ENCODE data around the gene HAL.
"Not testable (repeated sequence)": the region's sequence is repeated elsewhere in the genome, so short reads cannot be mapped to it uniquely, and the experiment has no call there.

Gene HAL

DNA sequence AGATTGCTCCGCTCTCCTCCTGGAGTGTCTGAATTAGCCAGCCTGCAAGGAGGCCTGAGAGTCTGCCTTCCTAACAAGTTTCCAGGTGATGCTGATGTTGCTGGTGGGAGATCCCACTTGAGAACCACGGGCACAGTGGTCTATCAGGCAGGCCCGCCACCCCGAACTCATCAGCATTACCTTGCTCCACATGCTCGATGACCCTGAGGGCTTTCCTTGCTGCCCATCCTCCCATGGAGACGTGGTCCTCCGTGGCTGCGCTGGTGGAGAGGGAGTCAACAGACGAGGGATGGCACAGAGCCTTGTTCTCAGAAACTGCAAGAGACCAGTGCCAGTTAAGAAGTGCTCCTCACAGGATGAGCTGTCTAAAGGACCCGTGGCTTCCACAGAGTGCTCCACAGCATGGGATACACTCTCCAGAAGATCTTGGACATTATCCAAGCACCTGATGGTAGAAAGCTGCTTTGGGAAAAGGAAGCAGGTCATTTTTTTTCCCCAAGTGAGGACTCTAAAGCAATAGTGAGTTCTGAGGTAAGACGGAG lies 18.3 kb downstream of the HAL start:
- no peak for DNase-seq (ENCODE audit: low read depth)

GRCh38 chr12:95976416-95976832 lies 19.7 kb downstream of the HAL start:
- no peak for DNase-seq (ENCODE audit: low read depth)

- DNase-seq (ENCODE audit: low read depth): no peak
These were observed 20.7 kb downstream of the HAL start for GRCh38 chr12:95975491-95975890.

- no peak for DNase-seq (ENCODE audit: low read depth)
These were observed 21.8 kb downstream of the HAL start for GRCh38 chr12:95974358-95974757.

DNA sequence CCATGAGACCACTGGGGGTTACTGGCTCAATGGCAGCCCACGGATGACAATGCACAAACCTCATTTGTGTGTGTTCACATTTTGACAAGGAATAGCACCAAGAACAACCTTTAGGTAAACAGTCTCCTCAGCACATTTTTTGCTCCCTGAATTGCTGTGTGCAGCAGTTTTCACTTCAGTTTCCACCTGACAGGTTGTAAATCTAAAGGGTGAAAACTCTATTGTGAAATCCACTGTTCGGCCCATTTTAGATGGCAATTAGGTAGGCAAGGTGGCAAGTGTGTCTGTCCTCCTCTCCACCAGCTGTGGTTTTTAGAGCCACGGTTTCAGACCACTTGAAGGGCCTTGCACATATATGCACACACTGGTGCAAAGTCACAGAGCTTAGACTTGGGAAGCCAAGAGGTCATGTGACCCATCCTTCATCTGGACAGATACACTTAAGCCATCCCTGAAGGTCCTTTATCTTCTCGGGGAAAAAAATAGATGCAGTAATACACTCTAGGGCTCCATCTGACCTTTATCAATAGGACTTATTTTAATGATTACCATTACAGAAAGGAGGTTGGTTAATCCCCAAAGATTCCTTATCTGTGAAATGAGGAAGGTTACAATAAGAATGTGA lies 23.2 kb downstream of the HAL start:
- no peak for DNase-seq (ENCODE audit: low read depth)

GRCh38 chr12:95970905-95971304 lies 25.2 kb downstream of the HAL start:
- no peak for DNase-seq (ENCODE audit: low read depth)

GRCh38 chr12:95969116-95969515 lies 27.0 kb downstream of the HAL start:
- not testable (repeated sequence) for DNase-seq (ENCODE audit: low read depth)

- DNase-seq (ENCODE audit: low read depth): no peak
These were observed 28.8 kb downstream of the HAL start for GRCh38 chr12:95967301-95967700.

- no peak for DNase-seq (ENCODE audit: low read depth)
These were observed 29.8 kb downstream of the HAL start for GRCh38 chr12:95966287-95966870.

DNA sequence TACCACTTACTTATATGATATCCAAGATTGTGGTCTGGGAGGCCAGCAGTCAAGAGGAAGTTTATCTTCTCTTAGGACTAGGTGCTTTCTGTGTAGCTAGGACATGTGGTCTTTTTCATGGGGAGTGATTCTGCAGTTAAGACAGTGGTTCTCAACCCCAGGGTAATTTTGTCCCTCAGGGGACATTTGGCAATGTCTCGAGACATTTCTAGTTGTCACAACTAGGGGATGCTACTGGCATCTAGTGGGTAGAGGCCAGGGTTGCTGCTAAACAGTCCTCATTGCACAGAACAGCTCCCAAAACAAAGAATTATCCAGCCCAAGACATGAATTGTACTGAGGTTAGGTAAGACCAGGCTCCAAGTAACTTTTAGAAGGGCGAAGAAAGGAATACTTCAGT lies 33.0 kb downstream of the HAL start:
- no peak for DNase-seq (ENCODE audit: low read depth)

GRCh38 chr12:95962222-95962621 lies 33.9 kb downstream of the HAL start:
- DNase-seq (ENCODE audit: low read depth): no peak

GRCh38 chr12:95960241-95960640 lies 35.9 kb downstream of the HAL start:
- no peak for DNase-seq (ENCODE audit: low read depth)

DNA sequence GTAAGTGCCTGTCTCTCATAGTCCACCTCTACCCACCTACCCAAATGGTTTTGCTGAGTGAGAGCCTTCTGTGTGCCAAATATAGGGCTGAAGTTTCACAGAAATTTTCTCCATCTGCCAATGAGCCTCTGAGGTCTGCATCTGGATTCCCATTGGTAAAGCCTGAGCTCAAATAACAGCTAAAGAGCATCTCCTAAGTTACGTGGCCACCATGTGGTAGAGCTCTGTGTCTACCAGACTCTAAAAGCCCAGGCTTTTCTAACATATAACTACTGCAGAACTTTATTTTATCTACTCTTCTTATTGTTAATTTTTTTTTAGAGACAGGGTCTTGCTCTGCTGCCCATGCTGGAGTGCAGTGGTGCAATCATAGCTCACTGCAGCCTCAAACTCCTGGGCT lies 37.0 kb downstream of the HAL start:
- no peak for DNase-seq (ENCODE audit: low read depth)

DNA sequence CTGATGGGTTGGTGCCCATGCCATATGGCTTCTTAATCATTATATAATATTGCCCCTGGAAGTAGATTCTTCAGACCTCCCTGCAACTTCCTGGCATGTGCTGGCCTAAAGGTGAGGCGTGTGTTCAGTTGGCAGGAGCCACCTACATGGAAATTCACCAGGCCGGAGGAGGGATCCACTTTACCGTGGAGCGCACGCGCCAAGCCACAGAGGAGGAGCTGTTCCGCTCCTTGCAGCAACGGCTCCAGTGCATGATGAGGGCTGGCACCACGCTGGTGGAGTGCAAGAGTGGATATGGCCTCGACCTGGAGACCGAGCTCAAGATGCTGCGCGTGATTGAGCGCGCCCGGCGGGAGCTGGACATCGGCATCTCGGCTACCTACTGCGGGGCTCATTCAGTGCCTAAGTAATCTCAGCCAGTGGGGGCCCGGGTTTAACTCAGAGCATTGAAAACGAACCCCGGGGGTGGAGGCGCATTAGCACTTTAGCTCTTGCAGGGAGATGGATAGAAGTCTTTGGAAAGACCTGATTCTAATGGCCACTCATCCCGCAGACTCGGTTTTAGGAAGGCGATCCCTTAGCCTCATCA lies 39.5 kb downstream of the HAL start:
- DNase-seq (ENCODE audit: low read depth): no peak

GRCh38 chr12:95955549-95956159 lies 40.5 kb downstream of the HAL start:
- DNase-seq (ENCODE audit: low read depth): no peak

- DNase-seq (ENCODE audit: low read depth): no peak
These were observed 43.1 kb downstream of the HAL start for GRCh38 chr12:95953000-95953399.

DNA sequence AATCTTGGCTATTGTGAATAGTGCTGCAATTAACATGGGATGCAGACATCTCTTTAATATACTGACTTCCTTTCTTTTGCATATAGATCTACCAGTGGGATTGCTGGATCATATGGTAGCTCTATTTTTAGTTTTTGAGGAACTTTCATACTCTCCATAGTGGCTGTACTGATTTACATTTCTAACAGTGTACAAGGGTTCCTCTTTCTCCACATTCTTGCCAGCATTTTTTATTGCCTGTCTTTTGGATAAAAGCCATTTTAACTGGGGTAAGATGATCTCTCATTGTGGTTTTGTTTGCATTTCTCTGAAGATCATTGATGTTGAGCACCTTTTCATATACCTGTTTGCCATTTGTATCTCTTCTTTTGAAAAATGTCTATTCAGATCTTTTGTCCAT lies 44.6 kb downstream of the HAL start:
- no peak for DNase-seq (ENCODE audit: low read depth)

DNA sequence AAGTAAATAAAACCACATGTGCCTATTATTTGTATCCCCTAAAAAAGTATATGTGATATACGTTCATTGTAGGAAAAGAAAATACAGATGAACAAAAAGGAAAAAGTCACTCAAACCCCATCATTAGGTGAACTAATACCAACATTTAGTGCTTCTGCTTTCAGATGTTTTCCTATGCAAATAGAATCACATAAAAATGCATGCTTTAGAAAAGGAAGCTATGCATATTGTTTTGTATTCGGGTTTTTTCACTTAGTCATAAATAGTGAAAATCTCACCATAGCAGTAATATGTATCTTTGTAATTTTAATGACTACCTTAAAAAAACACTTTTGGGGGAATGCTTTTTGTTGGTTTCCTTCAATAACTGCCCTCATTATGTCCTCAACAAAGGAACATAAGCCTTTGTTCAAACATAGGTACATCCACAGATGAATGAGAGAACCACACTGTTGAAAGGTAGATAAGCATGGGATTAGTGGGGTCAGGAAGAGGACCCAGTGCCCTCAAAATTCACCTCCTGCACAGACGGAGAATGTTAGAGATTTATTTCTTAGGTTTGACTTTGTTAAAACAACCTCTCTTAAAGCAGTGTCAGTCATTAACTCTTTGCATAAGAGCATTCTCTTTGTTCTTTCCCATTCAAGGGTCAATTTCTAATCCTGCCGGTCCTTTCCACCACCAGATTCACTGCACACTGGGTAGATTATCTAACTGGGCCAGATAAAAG lies 46.5 kb downstream of the HAL start:
- no peak for DNase-seq (ENCODE audit: low read depth)

GRCh38 chr12:95944108-95944704 lies 51.9 kb downstream of the HAL start:
- no peak for DNase-seq (ENCODE audit: low read depth)

GRCh38 chr12:95943330-95943842 lies 52.8 kb downstream of the HAL start, which contains the start of gene AMDHD1:
Gene AMDHD1, plus strand, starts transcription at chr12:95943331. Its CDS starts 68 bp downstream, at chr12:95943399.
- peak; percentile 49 for DNase-seq (ENCODE audit: low read depth)

- peak; percentile 73 for DNase-seq (ENCODE audit: low read depth)
These were observed 53.4 kb downstream of the HAL start, which contains the start of gene CCDC38 for GRCh38 chr12:95942524-95943329. Gene CCDC38, minus strand, starts transcription at chr12:95942614. Its CDS starts 6,105 bp downstream, at chr12:95936509.

Data from activated T-helper 9 cell treated with anti-CD3 and anti-CD28 coated beads, Interleukin-2, amount 50 U/mL, for 16 hours (primary cell).